ENCODE measurements around the gene SHISA2.
A peak's percentile ranks its signal among the peaks of the same experiment; 100 is the strongest.

The SHISA2 gene

DNA sequence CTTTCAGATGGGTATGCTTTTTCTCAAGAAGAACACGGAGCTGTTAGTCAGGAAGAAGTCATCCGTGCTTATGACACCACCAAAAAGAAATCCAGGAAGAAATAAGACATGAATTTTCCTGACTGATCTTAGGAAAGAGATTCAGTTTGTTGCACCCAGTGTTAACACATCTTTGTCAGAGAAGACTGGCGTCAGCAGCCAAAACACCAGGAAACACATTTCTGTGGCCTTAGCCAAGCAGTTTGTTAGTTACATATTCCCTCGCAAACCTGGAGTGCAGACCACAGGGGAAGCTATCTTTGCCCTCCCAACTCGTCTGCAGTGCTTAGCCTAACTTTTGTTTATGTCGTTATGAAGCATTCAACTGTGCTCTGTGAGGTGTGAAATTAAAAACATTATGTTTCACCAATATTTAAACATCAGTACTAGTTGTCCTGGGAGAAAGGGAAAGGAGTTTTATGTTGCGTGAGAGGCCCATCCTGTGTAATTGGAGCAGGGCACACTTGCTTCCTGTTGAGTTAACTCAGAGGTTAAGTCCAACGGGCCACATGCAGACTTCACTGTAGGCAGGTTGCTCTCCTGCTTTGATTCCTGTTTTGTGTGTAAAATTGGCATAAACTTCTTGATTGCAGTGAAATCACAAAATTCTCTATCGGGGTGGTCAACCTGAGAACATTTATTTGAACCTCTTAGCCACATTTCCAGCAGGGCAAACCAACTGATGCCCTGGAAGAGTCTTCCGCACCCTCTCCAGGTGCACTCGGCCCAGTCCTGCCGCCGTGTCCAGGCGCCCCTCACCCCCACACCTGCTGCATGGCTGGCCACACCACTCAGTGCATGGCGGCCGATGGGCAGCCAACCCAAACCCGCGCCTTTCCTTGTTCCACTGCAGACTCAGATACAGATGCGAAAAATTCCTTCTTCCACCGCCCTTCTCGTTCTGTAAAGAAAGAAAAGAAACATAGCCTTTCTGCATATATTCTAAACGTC, 31.6 kb downstream of the SHISA2 start:
- no peak for DNase-seq (ENCODE audit: extremely low read depth in 1 of 2, low read depth in 1 of 2)

DNA sequence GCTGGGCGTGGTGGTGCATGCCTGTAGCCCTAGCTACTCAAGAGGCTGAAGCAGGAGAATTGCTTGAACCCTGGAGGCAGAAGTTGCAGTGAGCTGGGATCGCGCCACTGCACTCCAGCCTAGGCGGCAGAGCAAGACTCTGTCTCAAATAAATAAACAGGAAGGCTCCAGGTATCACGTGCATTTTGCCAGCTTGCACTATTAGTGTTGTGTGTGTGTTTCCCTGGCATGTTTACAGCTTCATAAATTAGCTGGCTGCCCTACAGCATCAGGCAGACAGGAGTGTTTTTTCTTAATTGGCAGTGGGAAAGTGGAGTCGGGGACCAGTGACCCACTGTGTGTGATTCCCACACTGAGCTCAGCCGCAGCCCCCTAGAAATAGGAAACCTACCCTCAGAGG, 32.6 kb downstream of the SHISA2 start:
- DNase-seq (ENCODE audit: extremely low read depth in 1 of 2, low read depth in 1 of 2): no peak

DNA sequence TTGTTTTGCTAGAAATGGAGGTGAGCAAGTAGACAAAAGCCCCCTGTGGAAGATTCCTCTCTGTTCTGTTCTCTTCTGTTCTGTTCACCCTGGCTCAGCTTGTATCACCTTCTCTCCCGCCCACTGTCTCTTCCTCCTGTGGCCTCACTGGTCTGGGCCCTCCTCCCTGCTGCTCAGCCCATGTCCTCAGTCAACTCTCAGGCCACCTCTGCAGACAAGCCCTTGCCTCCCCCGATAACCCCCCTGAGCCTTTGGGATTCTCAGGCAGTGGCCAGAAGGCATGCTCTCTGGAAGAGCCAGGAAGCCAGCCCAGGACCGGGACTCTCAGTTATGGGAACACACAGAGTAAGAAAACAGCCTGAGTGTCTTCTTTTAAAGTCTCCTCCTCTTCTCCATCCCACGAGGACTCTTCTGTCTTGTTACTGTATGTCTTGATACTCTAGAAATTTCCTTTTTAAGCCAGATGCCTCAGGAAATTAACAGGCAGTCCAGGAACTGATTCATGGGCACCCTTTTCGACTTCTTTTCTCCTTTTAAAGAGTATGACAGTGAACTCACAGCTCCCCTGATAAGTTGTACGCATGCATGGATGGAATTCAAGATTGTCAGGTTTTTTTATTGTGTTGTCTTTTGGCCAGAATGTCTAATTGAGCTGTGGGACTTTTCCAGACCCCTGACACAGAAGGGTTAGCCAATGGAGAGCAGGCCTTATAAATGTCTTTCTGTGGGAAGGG, 33.7 kb downstream of the SHISA2 start:
- DNase-seq (ENCODE audit: extremely low read depth in 1 of 2, low read depth in 1 of 2): no peak

DNA sequence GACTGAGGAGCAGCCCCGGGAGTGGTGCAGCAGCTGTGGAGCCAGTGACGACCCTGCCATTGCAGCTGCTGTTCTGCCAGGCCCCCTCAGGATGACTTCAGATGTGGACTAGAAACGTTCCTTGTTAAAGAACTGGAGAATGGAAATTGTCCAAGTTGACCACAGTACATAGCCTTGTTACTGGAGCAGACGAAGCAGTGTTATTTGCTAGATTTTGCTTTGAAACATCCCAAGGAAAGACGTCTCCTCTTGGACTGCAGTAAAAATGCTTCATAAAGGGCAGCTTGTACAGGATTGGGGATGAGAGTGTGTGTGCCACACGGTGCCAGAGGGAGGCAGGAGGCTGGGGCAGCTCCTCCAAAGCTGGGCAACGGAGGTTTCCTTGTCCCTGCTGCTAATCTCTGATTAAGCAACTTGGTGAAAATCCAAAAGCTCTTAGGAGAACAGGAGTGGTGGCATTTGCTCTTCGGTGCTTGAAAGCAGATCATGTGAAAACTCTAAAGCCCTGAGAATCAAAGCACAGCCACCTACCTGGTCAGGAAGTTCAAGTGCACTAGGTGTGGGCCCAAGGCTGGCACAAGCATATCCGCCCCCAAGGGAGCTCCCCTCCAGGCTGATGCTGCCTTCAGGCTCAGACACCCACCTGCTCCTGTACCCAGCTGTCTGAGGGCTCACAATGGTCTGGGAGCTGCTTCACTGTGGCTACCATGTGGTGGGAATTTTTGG, 34.5 kb downstream of the SHISA2 start:
- no peak for DNase-seq (ENCODE audit: extremely low read depth in 1 of 2, low read depth in 1 of 2)

DNA sequence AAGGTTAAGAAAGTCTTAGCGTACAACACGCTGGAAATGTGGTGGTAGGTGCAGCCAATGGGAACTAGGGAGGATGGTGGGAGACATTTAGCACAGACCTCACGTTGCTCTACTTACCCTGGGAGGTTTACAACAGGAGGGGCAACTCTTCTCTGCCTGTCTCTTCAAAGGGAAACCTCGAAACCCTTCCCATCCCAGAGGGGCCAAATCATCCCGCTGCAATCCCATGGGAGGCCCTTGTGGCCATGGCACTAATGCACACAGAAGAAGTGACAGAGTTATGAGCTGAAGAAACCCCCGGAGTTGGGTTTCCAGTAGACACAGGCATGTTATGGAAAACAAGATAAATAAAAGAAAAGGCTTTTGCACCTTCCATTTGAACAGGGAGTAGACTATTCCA, 35.6 kb downstream of the SHISA2 start:
- DNase-seq (ENCODE audit: extremely low read depth in 1 of 2, low read depth in 1 of 2): no peak

DNA sequence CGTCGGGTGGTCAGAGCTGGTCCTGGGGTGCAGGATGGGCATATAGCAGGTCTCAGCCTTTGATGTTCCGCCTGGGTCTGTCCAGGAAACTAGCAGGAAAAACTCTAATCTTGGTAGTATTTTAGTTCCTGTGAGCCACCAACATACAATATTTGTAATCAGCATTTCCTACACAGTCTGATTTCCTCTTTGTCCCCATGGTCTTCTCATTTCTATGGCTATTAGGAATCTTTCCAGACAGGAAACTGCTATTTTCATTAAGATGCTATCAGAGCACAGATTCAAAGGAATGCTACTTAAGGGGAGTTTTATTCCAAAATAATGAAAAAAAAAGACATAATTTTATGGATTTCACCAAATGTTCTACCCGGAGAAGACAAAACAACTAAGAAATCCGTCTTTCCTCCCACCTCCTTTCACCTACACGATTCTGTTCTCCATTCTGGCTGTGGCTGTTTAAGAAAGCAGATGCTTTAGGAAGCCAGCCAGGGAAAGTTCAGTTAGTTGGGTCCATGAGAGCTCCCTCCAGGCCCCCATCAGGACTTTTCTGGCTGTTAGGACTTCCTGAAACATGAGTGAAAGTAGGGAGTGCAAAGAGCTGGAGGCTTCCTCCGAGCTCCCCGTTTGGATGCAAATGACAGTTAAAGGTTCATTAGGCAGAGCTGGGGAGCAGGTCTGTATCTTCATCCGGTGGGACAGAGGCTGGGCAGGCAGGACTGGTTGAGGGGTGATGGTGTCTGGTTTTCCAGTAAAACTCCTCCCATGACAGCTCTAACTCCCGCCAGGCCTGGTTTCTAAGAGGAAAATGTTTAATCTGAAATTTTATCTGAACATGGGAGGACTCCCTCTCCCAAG, 36.3 kb downstream of the SHISA2 start:
- no peak for DNase-seq (ENCODE audit: extremely low read depth in 1 of 2, low read depth in 1 of 2)

DNA sequence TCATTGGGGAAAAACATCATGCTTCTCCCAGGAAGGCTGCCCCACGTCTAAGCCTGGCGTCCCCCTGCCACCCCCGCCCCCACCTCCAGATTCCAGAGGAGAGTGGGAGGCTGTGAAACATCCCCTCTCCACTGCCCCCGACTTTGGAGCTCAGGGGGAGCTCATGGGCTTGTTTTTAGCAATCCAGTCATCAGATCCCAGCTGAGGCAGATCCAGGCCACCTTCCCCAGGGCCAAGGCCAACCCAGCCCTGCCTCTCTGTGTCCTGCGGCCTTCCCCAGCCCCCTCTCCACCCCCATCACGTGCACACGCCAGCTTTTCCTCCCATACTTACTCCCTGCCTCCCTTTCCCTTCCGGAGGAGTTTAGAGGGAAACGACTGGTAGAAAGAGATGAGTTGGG, 38.8 kb downstream of the SHISA2 start:
- no peak for DNase-seq (ENCODE audit: extremely low read depth in 1 of 2, low read depth in 1 of 2)

DNA sequence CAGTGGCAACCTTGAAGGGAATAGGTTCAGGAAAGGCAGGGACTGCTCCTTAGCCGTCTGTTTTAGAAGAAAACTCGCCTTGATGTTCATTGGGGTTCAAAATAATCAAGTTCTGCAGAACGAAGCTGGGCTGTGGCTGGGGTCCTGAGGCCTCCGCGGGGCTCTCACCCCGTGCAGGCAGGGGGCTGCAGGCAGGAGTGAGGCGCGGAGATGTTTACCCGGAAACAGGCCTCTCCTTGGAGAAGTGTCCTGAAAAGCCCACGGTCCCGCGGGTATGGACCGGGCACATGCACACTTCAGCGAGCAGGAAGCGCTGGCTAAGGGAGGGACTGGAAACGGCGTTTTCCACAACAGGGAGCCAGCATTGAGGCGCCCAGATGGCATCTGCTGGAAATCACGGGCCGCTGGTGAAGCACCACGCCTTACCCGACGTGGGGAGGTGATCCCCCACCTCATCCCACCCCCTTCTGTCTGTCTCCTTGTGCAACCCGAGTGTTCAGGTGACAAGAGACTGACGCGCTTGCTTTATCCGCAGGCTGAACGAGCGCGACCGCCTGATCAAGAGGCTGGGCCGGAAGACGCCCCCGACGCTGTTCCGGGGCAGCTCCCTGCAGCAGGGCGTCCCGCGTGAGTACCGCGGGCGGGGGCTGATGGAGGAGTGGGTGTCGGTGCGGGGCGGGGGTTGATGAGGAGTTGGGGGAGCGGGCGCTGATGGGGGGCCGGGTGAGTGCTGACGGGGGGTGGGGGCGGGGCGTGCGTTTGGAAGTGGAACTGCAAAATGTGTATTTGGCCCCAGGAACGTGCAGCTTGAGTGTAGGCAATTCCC, 39.6 kb downstream of the SHISA2 start:
- DNase-seq (ENCODE audit: extremely low read depth in 1 of 2, low read depth in 1 of 2): peak; percentile 20

DNA sequence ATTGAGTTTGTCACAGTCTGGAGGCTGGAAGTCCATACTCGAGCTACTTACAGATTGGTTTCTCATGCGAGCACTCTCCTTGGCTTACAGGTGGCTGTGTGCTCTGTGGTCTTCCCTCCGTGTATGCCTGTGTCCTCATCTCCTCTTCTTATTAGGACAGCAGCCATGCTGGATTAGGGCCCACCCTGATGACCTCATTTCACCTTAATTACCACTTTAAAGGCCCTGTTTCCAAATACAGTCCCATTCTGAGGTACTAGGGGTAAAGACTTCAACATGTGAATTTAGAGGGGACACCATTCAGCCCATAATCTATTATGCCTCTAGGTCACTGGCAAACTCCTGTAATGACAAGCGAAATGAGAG, 40.6 kb downstream of the SHISA2 start:
- no peak for DNase-seq (ENCODE audit: extremely low read depth in 1 of 2, low read depth in 1 of 2)

DNA sequence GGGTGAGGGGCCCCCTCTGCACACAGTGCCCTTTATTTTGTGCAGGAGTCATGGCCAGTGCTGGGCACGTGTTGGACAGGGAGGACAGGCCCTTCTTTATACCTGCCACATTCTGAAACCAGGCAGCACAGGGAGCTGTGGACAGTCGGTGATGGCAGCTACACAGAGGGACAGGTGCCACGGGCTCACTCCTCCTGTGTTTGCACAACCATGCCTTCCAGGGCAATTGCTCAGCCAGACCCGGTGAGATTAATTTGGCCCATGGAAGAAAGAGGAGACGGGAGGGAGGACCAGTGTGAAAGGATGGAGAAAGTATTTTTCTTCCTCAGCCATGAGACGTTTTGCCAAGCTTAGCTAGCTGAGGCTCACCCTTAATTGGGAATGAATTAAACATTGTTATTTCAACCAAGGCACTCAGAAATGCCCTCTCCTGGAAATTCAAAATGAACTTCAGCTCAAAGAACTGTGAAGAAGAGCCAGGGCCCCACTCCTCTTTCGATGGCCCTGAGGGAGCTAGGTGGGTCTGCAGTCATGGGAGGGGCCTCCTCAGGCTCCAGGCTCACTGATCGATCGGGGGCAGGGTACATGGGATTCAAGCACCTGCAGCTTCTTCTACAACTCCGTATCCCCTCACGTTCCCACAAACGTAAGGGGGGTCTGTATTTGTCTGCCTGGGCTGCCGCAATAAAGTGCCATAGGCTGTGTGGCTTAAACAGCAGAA, 41.2 kb downstream of the SHISA2 start:
- no peak for DNase-seq (ENCODE audit: extremely low read depth in 1 of 2, low read depth in 1 of 2)

DNA sequence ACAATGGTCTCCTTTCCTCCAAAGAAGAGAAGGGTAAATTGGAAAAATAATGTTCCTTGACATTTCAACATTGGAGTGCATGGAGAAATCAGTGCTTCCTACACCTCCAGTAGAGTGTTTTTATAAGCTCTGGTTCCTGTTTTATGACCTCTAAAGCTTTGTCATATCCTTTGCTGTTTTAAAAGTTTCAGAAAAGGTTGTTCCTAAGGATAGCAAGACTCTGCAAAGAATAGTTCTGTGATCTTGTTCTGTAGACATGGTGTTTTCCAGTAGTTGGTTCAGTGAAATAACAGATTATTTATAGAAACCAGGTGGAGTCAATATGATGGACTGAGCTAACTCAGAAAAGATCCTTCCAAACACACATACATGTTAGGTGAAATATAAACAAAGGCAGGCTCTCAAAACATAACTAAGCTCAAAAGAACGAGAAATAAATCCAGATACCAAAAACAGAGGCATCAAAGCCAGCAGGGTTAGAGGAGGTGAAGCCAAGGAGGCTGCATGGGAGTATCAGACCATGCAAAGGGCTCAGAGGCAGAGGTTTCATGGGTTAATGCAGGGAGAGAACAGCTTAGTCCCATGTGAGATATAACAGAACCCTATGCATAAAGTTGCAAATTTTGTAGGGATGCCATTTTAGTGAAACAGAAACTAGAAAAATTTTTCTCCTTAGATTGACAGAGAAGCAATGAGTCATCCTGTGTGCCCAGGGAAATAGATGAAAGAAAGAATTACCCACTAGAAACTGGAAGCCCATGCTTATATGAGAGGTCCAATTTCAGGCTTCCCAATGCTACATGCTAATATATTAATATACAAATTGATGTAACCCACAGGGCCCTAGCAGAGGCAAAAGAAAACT, 44.3 kb downstream of the SHISA2 start:
- DNase-seq (ENCODE audit: extremely low read depth in 1 of 2, low read depth in 1 of 2): no peak
